Measurements from ENCODE around the gene MEF2D. TPM values are rescaled to one million over a fixed set of nuclear protein-coding genes. Genes with fewer than 3 reads are reported as not detected.

The MEF2D gene
- total RNA-seq, 6 experiments from 2014 or later: 13.3 to 17.1 (median 15.0) TPM

GRCh38 chr1:156430303-156430702, 70.3 kb downstream of the MEF2D start:
- intact Hi-C loops (cut with DNase I): no loop called here
- WGBS (ENCODE audit: insufficient coverage, low coverage, low lambda C conversion rate, missing lambda C conversion rate): 13% methylated on average over 7 of the region's 7 CpGs
- Histone ChIP-seq H3K27me3 (peaks cover 0 to 17% of the 10 kb centered on the region in 2 donors), H3K9me3 (no peaks in the 10 kb centered on the region), H3K4me1 (peaks cover 0 to under 1% (median 0%) of the 10 kb centered on the region in 4 donors), H3K36me3 (no peaks in the 10 kb centered on the region), H3K4me3 (no peak overlapping the region), H3K27ac (no peak overlapping the region)
- no peak for ATAC-seq
- DNase-seq: no peak
- no peak for TF ChIP-seq POLR2A (IDR thresholded peaks at IDR 0.05)
- TF ChIP-seq, protein P1, sequence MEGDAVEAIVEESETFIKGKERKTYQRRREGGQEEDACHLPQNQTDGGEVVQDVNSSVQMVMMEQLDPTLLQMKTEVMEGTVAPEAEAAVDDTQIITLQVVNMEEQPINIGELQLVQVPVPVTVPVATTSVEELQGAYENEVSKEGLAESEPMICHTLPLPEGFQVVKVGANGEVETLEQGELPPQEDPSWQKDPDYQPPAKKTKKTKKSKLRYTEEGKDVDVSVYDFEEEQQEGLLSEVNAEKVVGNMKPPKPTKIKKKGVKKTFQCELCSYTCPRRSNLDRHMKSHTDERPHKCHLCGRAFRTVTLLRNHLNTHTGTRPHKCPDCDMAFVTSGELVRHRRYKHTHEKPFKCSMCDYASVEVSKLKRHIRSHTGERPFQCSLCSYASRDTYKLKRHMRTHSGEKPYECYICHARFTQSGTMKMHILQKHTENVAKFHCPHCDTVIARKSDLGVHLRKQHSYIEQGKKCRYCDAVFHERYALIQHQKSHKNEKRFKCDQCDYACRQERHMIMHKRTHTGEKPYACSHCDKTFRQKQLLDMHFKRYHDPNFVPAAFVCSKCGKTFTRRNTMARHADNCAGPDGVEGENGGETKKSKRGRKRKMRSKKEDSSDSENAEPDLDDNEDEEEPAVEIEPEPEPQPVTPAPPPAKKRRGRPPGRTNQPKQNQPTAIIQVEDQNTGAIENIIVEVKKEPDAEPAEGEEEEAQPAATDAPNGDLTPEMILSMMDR (IDR thresholded peaks at IDR 0.05): no peak

GRCh38 chr1:156429313-156430060, 71.1 kb downstream of the MEF2D start:
- no peak for ATAC-seq
- 4% methylated on average over 12 of the region's 13 CpGs for WGBS (ENCODE audit: insufficient coverage, low coverage, low lambda C conversion rate, missing lambda C conversion rate)
- Histone ChIP-seq H3K4me3 (no peak overlapping the region), H3K27me3 (peaks cover 0 to 12% of the 10 kb centered on the region in 2 donors), H3K9me3 (no peaks in the 10 kb centered on the region), H3K27ac (no peak overlapping the region), H3K4me1 (no peaks in the 10 kb centered on the region), H3K36me3 (no peaks in the 10 kb centered on the region)
- no peak for DNase-seq
- intact Hi-C loops (cut with DNase I): no loop called here
- TF ChIP-seq POLR2A (IDR thresholded peaks at IDR 0.05): no peak
- TF ChIP-seq, protein P1 (IDR thresholded peaks at IDR 0.05): no peak

DNA sequence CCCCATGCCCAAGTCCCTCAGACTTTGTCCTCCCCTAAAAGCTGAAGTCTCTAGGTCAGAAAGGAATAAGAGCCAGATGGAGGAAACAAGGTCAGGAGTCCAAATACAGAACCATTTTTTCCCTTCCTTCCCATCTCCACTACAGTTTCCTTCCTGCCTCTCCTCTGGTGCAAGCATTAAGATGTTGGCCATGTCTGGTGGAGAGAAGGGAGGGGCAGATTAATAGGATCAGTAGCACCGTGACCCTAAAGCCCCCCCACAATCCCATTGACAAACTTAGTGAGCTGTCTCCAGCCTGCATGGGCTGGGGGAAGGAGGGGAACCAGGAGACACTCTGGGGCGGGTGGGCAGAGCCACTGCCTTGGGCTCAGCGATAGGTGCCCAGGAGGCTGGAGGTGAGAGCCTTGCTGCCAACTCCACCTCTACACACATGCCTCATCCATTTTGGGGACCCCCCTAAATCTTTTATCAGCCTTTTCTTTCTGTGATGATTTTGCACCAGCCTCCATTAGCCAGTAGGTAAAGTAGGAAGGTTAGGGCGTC, 71.8 kb downstream of the MEF2D start:
- ATAC-seq (peak in 1 of 4 donors; percentile 16), DNase-seq (no peak)
- intact Hi-C loops (cut with DNase I): no loop called here
- H3K4me1 ChIP-seq: no peaks in the 10 kb centered on the region
- no peak for TF ChIP-seq POLR2A (IDR thresholded peaks at IDR 0.05)
- TF ChIP-seq, protein P1 (IDR thresholded peaks at IDR 0.05): no peak
- H3K27ac ChIP-seq: no peak overlapping the region
- no peak overlapping the region for H3K4me3 ChIP-seq
- H3K36me3 ChIP-seq: no peaks in the 10 kb centered on the region
- H3K9me3 ChIP-seq: no peaks in the 10 kb centered on the region
- WGBS (ENCODE audit: insufficient coverage, low coverage, low lambda C conversion rate, missing lambda C conversion rate): 11% methylated on average over 3 of the region's 4 CpGs
- peaks cover 0 to 8% of the 10 kb centered on the region in 2 donors for H3K27me3 ChIP-seq

- intact Hi-C loops (cut with DNase I): no loop called here
- no peak overlapping the region for H3K4me3 ChIP-seq
- no peak for ATAC-seq
- H3K27me3 ChIP-seq: peaks cover 0 to 8% of the 10 kb centered on the region in 2 donors
- H3K27ac ChIP-seq: no peak overlapping the region
- no peaks in the 10 kb centered on the region for H3K9me3 ChIP-seq
- H3K36me3 ChIP-seq: no peaks in the 10 kb centered on the region
- no peaks in the 10 kb centered on the region for H3K4me1 ChIP-seq
- DNase-seq: no peak
- WGBS (ENCODE audit: insufficient coverage, low coverage, low lambda C conversion rate, missing lambda C conversion rate): 50% methylated on average over 1 of the region's 5 CpGs
- no peak for TF ChIP-seq POLR2A (IDR thresholded peaks at IDR 0.05)
- TF ChIP-seq, protein P1 (IDR thresholded peaks at IDR 0.05): no peak
Measured at GRCh38 chr1:156427957-156428356, 72.6 kb downstream of the MEF2D start.

Measured in right lobe of liver (tissue), 6 donors.